HG03159 (cell line): ENCODE data around the gene PASK.
A peak's percentile ranks its signal among the peaks of the same experiment; 100 is the strongest.

Experiments used
- ATAC-seq: cut with Tn5 transposase; IDR thresholded peaks from one replicate; pipeline ENCODE4 v1.9.1; 2021; ENCODE audit warnings: mild to moderate bottlenecking, moderate library complexity; ENCODE audit not compliant: unreplicated experiment

The PASK gene

DNA sequence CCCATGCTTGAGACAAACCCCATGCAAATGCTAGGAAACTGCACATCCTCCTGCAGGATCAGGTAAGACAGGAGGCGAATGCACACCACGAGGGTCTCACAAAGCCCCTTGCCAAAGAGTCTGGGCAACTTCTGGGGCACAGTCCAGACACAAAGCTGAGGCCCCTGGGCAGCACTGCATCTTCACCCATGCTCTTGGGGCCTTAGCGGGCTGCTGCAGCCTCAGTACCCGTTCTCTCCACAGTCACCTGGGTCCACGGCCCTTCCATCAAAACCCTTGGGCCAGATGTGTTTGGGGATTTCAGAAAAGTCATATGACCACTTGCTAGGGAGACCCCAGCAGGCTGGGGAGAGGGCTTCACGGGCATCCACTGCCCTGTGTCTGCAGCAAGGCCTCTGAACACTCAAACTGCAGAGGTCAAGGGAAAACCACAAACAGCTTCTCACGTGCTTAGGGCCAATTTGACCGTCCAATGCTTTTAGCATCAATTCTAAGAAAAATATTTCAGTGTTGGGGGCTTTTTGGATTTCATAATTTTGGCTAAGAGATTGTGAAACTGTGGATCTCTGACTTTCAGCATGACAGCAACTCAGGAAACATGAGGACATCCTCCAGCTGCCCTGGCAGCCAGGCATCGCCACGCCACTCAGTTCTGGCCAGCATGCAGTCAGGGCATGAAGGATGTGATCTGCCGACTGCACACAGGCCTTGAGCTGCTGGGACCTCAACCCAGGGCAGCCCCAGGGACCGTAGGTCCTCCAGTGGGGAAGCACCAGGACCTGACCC, 20.0 kb downstream of the PASK start:
- no peak for ATAC-seq

GRCh38 chr2:241128266-241128665, 21.0 kb downstream of the PASK start:
- ATAC-seq: no peak

DNA sequence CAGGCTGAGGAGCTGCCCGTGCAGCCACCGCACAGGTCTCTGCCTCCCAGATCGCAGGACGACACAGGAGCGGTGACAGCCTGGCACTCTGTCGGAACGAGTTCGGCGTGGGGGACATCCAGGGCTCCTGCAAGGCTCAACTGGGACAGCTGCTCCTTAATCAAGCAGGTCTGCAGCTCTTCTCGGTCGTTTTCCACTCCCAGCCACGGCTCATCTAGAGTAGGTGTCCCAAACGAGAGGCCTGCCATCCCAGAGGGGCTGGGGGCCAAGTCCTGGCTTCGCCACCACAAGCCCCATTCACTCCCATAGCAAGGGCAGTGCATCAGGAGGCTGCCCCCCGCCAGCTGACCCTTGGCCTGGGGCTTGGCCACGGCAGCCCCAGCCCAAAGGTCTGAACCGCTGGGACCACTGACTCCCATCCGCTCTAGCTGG, 22.5 kb downstream of the PASK start:
- ATAC-seq: no peak

DNA sequence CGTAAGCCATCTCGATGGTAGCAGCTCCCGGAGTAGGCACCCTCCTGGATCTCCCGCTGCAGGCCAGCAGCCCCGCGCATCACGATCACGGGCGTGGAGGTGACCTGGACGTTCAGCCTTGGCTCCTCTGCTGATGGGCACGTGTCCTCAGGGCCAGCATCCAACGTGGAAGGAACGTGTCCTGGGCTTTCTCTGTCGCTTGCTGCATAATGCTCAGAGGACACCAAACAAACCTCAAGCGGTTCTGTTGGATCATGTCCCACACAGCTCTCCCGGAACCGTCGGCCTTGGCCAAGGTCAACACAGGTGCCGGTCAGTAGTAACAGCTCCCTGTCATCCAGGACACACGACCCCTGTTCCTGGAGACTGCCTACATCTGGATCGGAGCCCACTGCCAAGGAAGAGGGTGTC, 23.1 kb downstream of the PASK start:
- no peak for ATAC-seq

- ATAC-seq: no peak
Observed at GRCh38 chr2:241125626-241126025, 23.6 kb downstream of the PASK start.

GRCh38 chr2:241123816-241124536, 25.3 kb downstream of the PASK start:
- ATAC-seq: no peak

DNA sequence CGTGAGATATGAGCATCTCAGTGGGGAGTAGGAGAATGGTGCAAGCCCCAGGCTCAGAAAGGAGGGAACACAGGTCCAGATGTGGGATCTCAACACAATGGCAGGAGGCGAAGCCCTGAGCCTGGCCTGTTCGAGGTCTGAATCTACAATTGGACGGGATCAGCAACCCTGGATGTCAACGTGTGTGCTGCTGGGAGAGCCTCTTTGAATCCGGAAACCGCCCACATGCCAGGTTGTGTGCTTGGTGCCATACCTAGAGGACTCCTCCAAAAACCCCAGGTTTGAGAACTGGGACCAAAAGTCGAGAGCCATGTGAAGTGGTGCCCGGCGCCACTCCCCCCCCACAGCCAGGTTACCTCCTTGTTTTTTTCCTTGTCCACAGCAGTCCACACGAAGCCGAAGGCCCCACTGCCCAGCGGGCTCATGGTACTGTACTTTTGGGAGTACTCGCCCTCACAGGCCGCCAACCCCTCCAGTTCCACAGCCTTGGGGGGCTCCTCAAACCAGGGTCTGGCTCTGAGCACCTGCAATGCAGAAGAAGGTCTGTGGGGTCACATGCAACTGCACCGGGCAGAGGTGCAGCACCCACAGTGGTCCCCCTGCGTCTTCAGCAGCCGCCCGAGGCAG, 26.8 kb downstream of the PASK start:
- ATAC-seq: no peak

- ATAC-seq: no peak
Observed at GRCh38 chr2:241121008-241121407, 28.3 kb downstream of the PASK start.

- no peak for ATAC-seq
Observed at GRCh38 chr2:241120440-241120839, 28.8 kb downstream of the PASK start.

DNA sequence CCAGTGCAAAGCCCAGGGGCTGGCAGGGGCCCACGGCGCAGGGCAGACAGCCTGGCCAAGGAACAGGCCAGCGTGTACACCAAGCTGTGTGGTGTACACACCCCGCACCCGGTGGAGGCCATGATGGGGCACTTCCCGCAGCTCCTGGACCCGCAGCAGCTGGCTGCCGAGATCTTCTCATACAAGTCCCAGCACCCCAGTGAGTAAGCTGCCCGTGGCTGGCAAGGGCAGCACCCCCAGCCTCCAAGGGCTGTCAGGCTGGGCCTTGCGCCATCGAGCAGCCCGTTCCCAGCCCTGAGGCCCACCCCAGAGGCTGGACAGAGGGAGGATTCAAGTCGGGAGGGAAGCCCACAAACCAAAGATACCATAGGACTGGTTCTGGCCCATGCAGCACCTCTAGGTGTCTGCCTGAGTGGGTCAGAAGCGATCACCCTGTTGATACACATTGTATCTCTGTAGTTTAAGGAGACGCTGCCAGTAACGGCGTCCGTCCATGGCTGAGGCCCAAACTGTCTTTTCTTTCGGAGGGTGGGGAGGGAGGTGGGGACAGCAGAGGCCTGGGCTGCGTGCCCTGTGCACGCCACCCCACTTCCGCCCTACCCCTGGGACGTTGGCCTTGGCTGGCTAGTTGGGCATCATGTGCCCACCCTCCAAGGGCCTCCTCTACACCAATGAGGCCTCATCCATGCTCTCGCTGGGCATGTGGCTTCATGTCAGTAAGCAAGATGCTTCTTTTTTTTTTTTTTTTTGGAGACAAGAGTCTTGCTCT, 30.4 kb downstream of the PASK start:
- no peak for ATAC-seq

DNA sequence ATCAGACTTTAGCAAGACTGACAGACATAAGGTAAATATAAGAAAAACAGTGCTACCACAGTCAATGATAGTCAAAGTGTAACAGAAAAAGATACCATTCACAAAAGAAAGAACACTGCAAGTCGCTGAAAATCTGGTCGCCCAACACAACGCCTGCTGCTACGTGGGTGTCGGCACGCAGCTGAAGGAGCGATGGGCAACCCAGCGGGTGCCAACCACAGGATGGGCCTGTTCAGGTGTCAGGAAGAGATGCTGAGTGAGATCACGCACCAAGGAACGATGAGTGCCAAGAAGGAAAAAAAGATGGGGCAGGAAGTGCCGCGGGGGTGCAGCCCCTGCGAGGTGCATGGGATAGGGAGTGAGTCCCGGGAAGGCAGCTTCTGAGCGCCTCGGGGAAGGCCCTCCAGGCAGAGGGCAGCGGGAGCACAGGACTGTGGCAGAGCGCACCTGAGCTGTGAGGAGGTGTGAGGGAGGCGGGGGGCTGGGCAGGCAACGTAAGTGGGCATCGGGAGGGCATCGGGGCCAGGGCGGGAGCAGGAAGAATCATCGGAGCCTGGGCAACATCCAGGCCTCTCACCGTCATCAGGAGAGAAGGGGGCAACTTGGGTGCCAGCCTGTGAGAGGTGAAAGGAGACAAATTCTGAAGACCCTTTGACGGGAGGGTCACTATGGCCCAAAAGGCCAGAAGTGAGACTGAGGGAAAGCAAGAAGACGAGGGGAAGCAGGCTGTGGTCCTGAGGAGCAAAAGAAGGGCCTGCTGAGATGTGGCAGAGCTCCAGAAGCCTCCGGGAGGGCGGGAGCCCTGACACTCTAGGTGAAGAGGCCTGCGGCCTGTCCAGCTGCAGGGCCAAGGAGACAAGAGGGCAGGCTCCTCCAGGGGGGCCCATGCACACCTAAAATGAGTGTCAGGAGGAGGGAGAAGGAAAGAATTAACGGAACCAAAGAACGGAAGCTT, 32.4 kb downstream of the PASK start:
- ATAC-seq: no peak

- ATAC-seq: no peak
Observed at GRCh38 chr2:241115361-241115760, 33.9 kb downstream of the PASK start.

GRCh38 chr2:241114836-241115235, 34.4 kb downstream of the PASK start:
- no peak for ATAC-seq

GRCh38 chr2:241112592-241112991, 36.7 kb downstream of the PASK start:
- no peak for ATAC-seq

DNA sequence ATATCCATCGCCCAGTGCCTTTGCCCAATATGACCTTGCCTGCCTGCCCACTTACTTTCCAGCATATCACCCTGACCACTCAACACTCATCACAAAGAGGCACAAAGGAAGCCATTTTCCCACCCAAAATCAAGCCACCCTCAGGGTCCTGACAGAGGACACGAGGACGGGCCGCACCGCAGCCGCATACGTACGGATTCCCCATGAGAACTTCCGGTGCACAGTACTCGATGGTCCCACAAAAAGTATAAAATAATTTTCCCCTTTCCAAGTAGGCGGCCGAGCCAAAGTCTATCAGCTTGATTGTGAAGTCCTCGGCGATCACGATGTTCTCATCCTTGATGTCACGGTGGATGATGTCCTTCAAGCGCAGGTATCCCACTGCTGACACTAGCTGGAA, 37.2 kb downstream of the PASK start:
- ATAC-seq: no peak

DNA sequence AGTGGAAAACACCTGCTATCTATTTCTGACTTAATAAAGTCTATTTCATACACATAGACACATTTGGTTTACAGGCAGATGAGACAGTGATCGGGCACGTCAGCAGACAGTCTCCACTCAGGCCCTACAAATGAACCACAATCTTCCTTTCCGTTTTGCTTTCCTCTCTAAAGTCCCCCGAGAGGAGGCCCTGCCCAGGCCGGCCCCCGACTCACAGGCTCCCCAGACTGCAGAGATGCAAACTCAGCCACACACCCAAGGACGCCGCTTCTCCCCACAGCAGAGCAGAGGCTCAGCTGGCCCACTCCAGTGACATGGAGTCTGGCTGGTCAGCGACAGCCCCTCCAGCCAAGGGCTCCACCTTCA, 37.8 kb downstream of the PASK start:
- ATAC-seq: peak; percentile 43

DNA sequence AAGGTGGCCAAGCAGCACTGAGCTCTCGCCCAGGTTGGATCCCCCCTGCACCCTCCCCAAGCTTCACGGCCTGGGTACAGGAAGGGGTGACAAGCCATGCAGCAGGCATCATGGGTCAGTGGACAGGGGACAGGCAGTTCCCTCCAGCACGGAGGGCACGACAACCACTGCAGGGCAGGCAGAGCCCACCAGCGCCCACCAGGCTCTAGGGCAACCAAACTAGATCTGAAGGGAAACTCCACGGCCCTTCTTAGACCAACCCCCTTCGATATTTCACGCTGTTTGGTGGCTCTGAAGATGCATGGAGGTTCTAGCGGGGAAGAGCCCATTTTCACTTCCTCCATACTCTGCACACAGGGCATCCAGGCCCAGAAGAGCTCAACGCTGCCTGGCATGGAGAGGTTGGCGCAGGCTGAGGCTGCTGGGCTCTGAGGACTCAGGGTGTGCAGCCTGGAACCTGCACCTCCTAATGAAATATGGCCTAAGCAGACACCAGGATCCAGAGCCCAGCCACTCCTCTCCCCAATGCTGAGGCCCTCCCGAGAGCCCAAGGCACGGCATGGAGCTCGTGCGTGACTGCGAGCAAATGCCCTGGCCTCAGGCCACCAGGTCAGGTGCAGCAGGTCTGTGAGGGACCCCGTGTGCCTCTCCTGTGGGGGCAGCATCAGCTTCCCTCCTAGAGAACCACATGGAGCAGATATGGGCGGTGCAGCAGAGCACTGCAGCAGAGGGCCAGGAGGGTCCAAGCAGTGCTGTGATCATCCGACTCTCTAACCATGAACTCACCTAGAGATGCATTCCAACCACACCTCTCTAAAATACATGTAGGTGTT, 38.4 kb downstream of the PASK start:
- ATAC-seq: peak; percentile 57

GRCh38 chr2:241110089-241110606, 39.1 kb downstream of the PASK start:
- no peak for ATAC-seq
